DMS79 (cell line): ENCODE results near the gene DEFB123.
"Not testable (repeated sequence)": the region's sequence is repeated elsewhere in the genome, so short reads cannot be mapped to it uniquely, and the experiment has no call there.

ENCODE experiments used
- DNase-seq: peaks from one replicate; lab custom pipeline; 2025; lab: John Stamatoyannopoulos, UW

Gene DEFB123, protein sequence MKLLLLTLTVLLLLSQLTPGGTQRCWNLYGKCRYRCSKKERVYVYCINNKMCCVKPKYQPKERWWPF

DNA sequence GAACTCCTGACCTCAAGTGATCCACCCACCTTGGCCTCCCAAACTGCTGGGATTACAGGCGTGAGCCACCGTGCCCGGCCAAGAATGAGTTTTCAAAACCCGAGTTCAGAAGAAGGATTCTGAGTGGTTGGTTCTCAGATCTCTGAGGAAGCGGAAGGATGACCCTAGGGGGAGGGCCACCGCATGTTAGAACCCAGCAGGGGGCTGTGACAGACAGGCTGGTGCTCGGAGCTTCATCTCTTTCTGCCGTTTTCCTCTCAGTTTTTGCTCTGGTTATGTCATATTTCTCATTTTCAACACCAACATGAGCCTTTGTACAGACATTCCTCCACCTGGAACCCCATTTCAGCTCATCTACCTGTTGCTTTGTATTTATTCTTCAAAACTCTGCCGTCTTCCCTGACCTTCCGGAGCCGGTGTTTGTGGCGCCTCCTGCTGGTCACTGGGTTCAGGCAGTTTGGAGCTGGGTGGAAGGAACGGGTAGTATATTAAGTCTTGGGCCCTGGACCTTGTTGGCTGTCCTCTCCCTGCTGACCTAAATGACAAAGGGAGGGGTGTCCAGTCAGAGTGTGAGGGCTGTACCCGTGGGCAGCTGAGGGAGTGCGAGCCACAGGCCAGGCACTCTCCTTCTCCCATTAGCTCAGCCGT is at the start of gene DEFB123:
Gene DEFB123, plus strand, starts transcription at position 621 of the 648 bp plus-strand sequence. CDS start 67 bp downstream, outside the sequence.
- no peak for DNase-seq

DNA sequence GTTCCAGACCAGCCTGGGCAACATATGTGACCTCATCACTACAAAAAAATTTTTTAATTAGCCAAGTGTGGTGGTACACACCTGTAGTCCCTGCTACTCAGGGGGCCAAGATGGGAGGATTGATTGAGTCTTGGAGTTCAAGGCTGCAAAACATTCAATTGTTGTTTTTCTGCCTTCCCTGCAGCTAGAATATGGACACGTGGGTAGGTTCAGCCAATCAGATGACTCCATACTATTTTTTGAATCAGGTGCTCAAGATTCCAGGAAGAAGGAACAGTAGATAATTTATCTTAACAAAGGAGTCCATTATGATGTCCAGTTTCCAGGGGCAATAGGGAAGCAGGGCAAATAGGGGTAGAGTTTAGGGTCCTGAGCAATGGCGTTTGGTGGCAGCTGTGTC is 47.6 kb upstream of the DEFB123 start:
- no peak for DNase-seq

DNA sequence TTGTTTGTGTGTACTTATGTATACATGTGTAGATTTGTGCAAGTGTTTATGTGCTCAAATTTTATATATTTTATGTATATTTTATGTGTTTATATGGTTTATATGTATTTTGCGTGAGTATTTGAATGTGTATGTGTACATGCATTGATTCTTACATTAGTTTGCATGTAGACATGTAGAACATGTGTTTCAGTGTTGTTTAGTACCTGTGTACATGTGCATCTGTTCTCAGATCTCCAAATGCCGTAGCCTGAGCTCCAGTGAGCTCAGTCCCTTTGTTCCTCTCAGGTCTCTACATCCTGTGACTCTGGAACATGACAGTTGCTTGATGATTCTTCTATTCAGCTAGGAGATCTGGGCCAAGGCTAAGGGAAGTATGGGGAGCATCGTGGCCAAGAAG is 45.5 kb upstream of the DEFB123 start:
- no peak for DNase-seq

DNA sequence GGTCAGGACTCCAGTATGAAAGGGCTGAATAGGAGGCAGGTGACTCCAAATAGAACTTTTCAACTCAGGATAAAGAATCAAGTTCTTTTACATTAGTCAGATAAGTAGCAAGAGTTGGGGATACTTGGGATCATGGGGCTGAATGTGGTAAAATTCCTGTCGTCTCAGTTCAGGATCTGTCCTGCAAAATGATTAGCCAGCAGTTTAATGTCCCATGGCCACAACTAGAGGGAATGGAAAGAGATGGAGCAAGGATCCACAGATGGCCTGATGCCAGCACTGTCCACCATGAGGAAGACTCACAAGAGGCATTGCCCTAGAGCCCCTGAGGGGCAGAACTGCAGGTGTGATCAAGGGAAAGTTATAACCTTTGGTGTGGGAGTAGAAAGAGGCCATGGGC is 36.5 kb upstream of the DEFB123 start:
- DNase-seq = no peak

DNA sequence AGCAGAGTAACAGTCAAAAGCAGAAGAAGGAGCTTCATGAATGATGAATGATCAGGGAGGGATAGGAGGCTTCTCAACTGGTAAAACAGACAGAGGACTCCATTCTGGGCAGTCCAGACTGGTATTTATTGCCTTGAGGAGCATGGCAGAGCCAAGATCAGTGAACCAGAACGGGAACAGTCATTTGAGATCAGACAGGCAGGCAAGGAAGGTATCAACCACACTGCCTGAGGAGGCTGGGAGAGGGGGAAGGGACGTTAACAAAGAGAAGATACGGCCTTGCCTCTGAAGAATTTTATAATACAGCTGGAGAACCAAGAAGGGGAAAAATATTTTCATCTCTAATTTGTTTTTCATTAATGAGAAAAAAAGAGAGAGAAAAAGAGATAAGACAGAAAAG is 34.3 kb upstream of the DEFB123 start, which contains the start of gene DEFB121:
Gene DEFB121, minus strand, starts transcription at position 101 of the 400 bp plus-strand sequence. Its CDS starts 63 bp downstream, at position 38.
- no peak for DNase-seq

DNA sequence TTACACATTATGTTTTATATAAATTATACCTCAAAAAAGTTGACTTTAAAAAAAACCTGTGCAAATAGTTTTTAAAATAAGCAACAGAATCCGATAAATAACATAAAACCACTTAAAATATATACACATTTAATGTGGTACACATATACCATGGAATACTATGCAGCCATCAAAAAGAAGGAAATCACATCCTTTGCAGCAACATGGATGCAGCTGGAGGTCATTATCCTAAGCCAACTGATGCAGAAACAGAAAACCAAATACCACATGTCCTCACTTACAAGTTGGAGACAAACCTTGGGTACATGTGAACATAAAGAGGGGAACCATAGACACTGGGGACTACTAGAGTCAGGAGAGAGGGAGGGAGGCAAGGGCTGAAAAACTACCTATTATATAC is 30.4 kb upstream of the DEFB123 start:
- DNase-seq = no peak

DNA sequence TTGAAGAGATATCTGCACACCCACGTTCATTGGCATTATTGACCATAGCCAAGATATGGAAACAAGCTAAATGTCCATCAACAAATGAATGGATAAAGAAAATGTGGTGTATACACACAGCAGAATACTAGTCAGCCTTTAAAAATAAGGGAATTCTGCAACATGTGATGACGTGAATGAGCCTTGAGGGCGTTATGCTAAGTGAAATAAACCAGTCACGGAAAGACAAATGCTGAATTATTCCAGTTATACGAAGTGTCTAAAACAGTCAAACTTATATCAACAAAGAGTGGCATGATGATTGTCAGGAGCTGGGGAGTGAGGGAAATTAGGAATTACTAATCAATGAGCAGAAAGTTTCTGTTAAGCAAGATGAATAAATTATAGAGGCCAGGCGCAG is 26.1 kb upstream of the DEFB123 start:
- no peak for DNase-seq

DNA sequence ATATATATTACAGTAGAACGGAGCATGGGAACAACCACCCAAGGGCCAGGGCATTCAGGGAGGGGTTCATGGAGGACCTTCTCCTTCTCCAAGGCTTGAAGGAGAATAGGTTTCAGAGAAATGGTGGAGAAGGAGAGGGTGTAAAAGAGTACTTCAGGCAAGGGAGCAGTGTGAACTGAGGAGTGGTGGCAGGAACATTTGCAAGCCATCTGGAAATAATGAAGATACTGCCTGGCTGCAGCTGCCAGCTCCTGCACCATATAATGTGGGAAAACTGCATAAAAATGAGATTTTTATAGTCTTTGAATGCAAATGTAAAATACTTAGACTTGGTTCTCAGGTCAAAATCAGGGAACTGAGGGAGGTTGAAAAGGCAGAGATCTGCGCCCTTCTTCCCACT is 24.8 kb upstream of the DEFB123 start:
- DNase-seq = no peak

DNA sequence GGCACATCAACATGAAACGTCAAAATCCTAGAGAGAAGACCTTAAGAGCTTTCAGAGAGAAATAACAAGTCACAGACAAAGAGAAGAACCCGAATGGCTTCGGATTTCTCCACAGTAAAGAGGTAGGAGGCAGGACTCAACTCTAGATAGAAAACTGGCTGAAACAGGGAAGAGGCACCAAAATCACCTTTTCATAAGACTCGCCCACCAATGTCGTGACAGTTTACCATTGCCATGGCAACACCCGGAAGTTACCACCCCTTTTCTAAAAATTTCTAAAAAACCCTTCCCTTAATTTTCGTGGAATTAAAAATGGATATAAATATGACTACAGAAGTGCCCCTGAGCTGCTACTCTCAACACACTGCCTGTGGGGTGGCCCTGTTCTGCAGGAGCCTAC is 22.1 kb upstream of the DEFB123 start:
- DNase-seq = no peak

DNA sequence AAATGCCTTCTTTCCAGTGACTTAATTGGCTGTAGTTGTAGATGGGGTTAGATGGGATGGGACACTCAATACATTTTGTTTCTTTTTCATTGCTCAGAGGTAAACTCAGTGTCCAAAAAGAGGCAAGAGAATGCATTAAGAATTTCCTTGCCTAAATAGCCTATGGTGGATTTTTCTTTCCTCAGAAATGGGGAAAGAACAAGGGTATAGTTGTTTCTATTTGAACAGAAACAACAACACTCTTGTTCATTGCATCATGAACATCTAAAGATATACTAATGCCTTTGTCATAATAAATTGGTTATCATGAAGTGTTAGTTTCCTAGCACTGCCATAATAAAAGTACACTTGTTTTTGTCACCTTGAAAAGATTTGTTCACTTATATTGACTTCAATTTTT is 14.6 kb upstream of the DEFB123 start:
- DNase-seq = no peak

DNA sequence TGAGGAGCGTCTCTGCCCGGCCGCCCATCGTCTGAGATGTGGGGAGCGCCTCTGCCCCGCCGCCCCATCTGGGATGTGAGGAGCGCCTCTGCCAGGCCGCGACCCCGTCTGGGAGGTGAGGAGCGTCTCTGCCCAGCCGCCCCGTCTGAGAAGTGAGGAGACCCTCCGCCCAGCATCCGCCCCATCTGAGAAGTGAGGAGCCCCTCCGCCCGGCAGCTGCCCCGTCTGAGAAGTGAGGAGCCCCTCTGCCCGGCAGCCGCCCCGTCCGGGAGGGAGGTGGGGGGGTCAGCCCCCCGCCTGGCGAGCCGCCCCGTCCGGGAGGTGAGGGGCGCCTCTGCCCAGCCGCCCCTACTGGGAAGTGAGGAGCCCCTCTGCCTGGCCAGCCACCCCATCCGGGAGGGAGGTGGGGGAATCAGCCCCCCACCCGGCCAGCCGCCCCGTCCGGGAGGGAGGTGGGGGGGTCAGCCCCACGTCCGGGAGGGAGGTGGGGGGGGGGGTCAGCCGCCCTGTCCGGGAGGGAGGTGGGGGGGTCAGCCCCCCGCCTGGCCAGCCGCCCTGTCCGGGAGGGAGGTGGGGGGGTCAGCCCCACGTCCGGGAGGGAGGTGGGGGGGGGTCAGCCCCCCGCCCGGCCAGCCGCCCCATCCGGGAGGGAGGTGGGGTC is 13.4 kb upstream of the DEFB123 start:
- not testable (repeated sequence) for DNase-seq

DNA sequence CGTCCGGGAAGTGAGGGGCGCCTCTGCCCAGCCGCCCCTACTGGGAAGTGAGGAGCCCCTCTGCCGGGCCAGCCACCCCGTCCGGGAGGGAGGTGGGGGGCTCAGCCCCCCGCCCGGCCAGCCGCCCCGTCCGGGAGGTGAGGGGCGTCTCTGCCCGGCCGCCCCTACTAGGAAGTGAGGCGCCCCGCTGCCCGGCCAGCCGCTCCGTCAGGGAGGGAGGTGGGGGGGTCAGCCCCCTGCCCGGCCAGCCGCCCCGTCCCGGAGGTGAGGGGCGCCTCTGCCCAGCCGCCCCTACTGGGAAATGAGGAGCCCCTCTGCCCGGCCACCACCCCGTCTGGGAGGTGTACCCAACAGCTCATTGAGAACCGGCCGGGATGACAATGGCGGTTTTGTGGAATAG is 12.9 kb upstream of the DEFB123 start:
- not testable (repeated sequence) for DNase-seq

DNA sequence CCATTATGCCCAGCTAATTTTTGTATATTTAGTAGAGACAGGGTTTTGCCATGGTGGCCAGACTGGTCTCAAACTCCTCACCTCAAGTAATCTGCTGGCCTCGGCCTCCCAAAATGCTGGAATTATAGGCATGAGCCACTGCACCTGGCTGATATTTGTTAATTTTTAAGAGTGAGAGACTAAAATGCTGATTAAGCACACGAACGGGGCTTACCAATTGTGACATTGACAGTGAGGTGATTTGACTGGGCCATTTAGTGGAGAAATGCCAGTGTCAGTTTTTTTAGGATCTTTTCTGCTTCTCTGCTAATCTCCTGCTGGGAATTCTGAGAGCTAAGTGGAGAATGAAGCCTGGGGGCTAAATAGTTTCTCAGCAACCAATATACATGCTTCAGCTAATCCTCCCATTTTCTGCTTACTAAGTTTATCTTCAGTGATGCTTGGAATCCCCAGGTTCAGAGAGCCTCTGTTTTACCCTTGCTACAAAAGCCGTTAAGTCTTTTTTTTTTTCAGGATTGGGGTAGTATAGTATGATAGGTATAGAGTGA is 9.8 kb upstream of the DEFB123 start:
- no peak for DNase-seq

DNA sequence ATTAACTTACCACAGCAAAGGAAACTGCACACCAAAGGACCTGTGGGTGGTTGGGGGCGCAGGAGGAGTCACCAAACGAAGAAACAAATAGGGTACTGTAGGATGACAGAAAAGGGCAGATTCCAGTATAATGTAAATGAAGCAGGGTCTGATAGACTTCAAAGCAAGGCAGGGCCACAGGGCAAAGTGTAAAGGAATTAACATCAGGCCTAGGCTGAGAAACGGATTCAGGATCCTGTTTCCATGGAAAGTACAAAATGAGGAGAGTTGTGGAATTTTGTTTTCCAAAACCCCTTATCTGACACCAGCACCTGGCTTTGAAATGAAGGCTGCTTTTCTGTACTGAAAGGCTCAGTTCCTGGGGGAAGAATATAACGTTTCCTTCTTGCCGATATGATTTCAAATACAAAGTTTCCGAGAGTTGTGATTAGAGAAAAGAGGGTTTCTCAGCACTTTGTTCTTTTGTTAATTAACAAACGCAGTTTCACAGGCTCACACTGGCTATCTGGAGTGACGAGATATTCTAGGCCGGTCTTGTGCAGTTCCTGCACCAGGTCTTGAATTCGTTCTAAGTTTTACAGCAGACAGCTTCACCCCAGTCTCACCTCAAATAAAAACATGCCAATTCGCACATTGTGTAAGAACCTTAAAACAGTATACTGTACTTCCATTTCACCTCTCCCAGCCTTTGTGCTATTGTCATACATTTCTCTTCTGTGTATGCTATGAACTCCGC is 5.8 kb downstream of the DEFB123 start:
- no peak for DNase-seq

DNA sequence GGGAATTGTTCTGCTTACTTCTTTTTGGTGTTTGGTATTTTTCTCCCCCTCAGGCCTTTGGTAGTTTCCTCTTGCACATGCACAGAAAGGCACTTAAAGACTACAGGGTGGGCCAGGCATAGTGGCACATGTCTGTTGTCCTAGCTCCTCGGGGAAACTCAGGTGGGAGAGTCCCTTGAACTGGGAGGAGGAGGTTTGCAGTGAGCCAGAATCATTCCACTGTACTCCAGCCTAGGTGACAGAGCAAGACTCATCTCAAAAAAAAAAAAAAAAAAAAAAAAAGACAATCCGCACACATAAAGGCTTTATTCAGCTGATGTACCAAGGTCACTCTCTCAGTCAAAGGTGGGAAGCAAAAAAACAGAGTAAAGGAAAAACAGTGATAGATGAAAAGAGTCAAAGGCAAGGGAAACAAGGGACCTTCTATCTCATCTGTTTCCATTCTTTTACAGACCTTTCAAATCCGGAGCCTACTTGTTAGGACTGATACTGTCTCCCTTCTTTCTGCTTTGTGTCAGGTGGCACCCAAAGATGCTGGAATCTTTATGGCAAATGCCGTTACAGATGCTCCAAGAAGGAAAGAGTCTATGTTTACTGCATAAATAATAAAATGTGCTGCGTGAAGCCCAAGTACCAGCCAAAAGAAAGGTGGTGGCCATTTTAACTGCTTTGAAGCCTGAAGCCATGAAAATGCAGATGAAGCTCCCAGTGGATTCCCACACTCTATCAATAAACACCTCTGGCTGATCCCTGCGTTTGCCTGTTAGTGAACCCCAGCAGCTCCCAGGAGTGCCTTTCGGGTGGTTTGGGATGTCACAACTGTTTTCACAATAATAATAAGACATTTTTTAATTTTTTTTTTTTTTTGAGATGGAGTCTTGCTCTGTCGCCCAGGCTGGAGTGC is 9.3 kb downstream of the DEFB123 start:
- no peak for DNase-seq

DNA sequence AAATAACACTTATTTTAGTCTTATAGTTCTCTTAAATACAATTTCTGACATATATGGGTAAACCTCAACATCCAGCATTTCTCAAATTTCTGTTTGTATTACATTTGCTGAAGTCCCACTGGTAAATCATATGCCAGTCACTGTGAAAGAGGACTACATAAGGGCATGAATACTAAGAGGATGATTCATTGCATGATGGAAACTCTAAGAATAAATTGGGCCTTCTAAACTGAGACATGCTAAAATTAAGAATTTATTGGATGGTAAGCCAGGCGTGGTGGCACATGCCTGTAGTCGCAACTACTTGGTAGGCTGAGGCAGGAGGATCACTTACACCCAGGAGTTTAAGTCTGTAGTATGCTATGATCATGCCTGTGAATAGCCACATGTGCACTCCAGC is 12.1 kb downstream of the DEFB123 start:
- no peak for DNase-seq

DNA sequence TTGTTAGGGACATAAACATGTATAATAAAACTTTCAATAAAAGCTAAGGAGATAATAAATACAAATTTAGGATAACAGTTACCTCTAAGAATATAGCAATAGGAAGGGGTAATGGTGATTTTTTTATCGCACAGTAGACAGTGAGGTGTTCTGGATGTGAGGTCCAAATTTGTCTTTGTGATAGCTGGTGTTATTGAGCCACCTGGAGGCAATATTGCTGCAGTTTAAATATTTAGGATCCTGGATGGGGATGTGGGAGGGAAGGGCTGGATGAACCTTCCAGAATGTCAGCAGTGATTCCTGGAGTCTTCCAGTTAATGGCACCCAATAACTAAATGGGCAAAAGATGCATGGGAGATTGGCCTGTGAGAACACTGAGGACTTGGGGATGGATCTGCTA is 13.9 kb downstream of the DEFB123 start:
- no peak for DNase-seq

DNA sequence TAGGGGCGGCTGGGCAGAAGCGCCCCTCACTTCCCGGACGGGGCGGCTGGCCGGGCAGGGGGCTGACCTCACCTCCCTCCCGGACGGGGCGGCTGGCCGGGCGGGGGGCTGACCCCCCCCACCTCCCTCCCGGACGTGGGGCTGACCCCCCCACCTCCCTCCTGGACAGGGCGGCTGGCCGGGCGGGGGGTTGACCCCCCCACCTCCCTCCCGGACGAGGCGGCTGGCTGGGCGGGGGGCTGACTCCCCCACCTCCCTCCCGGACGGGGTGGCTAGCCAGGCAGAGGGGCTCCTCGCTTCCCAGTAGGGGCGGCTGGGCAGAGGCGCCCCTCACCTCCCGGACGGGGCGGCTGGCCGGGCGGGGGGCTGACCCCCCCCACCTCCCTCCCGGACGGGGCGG is 30.5 kb downstream of the DEFB123 start:
- not testable (repeated sequence) for DNase-seq

DNA sequence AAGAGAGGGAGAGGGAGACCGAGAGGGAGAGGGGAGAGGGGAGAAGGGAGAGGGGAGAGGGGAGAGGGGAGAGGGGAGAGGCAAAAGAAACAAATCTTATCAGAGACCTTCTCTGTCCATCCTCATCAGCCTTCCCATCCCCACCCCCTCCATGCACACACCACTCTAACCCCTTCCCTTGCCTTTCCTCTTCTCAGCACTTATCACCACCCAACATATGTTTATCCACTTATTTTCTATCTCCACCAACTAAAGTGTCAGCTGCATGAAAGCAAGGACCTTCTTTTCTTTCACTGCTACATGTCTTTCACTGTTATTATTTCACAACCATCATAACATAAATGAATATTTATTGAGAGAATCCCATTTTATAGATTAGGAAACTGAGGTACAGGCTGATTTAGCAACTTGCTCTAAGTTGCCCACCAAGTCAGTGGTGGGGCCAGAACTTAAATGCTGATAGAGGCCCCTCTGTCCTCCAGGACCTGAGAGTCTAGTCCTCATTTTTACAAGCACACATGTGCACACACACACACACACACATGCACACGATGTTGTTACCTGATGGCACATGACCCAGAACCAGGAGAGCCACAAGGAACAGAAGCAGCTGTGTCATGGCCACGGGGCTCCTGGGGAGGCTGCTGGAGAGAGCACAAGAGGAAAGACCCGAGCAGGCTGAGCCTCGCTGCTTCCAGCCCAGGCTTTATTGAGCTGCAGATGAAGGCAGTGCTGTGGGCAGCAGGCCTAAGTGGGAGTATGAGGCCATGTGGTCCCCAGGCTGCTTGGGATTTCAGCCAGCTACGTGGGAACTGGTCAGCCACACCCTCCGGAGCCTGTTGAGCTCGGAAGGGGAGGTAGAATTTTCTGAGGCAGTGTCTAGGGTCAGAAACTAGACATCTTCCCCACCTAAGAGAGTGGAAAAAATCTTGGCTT is 32.2 kb downstream of the DEFB123 start:
- no peak for DNase-seq

DNA sequence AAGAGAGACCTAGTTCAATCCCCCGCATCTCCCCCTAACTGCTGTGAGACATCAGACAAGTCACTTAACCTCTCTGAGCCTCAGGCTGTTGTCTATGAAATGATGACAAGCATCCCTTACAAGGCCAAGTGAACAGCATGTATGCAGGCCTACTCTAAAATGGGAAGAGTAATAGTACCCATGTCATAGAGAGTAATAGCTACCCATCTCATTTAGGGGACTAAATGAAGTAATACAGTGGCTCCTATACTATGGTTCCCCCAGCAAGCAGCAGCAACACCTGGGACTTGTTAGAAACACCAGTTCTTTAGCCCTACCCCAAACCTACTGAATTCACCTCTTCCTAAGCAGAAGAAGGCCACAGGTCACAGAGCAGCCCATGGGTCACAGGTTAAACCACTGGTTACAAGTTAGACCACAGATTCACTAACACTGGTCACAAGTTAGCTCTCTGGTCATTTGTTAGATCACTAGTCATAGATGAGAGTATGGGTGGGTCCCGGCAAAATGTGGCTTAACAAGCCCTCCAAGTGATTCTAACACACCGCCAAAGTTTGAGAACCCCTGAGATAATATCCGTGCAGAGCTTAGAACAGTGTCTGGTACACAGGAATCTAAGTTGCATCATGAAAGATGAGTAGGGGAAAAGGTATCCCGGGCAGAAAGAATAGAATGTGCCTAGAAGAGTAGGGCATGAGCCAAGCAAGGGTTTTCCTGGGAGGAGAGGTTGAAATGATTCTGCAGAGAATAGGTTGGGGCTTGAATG is 33.1 kb downstream of the DEFB123 start:
- DNase-seq = no peak
